Sigmoid colon (tissue), 3 donors: ENCODE data around the gene CYP26C1.

Experiments
- POLR2A ChIP-seq, 2 donors: fragments of 450-650 bp; IDR thresholded peaks; one replicate each; pipeline ENCODE4 v1.6.1; 2016; ENCODE audit warnings: antibody characterized with exemption in 2 of 2, mild to moderate bottlenecking in 2 of 2, moderate library complexity in 2 of 2
- TF ChIP-seq, protein P1 (sequence below), 4 experiments: fragments of 450-650 bp in 3 of 4; fragments of 200-600 bp in 1 of 4; IDR thresholded peaks; one replicate each; pipeline ENCODE4 v1.5.1; 2016 to 2019; ENCODE audit warnings: antibody characterized with exemption in 4 of 4, mild to moderate bottlenecking in 3 of 4, moderate library complexity in 2 of 4

DNA sequence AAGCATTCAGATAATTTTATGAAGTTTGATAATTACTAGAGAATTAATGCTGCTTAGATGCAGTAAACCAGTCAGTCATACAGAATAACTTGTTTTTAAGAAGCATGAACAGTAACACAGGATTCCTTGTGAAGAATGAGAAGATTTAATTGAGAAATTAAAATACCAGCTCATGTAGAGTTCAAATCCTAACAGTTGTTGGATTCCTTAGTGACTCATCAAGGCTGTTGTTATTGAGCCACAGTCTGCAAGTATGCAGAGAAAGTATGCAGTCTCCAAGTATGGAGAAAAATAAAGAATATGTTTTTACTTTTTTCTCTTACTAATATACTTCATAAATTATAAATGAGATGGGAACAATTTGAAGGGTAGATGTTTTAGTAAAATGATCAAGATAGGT lies 30.2 kb upstream of the CYP26C1 start:
- TF ChIP-seq, protein P1, sequence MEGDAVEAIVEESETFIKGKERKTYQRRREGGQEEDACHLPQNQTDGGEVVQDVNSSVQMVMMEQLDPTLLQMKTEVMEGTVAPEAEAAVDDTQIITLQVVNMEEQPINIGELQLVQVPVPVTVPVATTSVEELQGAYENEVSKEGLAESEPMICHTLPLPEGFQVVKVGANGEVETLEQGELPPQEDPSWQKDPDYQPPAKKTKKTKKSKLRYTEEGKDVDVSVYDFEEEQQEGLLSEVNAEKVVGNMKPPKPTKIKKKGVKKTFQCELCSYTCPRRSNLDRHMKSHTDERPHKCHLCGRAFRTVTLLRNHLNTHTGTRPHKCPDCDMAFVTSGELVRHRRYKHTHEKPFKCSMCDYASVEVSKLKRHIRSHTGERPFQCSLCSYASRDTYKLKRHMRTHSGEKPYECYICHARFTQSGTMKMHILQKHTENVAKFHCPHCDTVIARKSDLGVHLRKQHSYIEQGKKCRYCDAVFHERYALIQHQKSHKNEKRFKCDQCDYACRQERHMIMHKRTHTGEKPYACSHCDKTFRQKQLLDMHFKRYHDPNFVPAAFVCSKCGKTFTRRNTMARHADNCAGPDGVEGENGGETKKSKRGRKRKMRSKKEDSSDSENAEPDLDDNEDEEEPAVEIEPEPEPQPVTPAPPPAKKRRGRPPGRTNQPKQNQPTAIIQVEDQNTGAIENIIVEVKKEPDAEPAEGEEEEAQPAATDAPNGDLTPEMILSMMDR (IDR thresholded peaks at IDR 0.05): no peak
- TF ChIP-seq POLR2A (IDR thresholded peaks at IDR 0.05): no peak
